HG03442 (cell line): ENCODE results near the gene APBA3.

Experiments used
- ATAC-seq: cut with Tn5 transposase; IDR thresholded peaks from one replicate; pipeline ENCODE4 v1.9.1; 2021; ENCODE audit warnings: mild to moderate bottlenecking, moderate library complexity; ENCODE audit not compliant: unreplicated experiment

The APBA3 gene, protein sequence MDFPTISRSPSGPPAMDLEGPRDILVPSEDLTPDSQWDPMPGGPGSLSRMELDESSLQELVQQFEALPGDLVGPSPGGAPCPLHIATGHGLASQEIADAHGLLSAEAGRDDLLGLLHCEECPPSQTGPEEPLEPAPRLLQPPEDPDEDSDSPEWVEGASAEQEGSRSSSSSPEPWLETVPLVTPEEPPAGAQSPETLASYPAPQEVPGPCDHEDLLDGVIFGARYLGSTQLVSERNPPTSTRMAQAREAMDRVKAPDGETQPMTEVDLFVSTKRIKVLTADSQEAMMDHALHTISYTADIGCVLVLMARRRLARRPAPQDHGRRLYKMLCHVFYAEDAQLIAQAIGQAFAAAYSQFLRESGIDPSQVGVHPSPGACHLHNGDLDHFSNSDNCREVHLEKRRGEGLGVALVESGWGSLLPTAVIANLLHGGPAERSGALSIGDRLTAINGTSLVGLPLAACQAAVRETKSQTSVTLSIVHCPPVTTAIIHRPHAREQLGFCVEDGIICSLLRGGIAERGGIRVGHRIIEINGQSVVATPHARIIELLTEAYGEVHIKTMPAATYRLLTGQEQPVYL

DNA sequence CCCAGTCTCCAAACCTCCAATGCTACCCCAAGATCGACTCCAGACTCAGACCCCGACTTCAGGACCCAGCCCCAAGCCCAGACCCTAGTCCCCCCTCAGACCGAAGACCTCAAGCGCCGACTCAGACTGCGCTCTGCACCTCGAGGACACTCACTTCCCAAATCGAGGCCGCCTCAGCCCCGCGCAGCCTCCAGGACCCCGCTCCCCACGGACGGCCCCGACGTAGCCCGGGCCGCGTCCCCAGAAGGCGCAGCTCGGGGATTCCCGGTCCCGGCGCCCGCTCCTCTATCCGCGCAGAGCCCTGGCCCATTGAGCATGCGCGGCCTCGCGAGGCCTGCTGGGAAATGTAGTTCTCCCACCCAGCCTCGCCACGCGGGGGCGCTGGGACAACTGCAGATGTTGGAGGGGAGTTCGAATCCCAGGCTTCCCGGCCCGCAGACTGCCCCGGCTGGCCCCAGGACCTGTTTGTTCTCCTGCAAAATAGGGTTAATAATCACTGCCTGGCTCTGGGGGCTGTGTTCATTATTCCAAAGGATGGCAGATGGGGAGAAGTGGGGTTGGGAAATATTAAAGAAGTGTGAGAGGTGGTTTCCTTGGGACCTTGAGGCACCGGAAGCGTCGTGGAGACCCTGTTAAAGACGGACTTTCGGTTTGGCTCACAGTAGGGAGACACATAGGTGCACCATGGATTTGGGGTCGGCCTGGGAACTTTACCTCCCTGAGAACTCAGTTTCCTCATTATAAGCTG, at the start of gene APBA3:
APBA3 (minus strand) TSS at position 311 of the 748 bp plus-strand sequence. CDS start 1,428 bp downstream, outside the sequence.
- peak; percentile 45 for ATAC-seq

DNA sequence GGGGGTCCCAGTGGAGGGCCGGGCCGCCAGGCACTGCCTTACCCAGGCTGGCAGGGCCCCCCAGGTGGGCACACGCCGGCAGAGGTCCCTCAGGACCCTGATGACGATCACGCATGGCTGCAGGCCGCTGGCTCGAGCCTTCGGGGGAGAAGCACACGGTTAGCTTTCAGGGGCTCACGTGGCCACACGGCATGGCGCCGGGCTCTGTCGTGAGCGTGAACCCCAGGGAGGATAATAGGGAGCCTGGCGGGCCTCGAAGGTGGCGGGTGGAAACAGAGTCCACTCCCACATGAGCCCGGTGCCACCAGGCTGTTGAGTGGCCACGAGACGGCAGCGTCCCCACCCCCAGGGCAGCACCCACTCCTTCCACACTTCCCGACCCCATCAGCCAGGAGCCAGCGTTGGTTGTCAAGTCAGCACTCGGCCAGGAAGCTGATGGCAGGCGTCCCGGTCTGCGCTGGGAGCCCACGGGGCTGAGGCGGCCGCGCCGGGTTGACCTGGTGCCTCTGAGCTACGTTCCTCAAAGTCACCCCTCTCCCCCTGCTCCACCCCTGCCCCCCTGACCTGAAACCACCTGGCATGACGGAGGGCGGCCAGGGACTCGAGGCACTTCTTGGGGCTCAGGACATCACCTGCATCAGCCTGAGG, 49.3 kb upstream of the APBA3 start:
- no peak for ATAC-seq

DNA sequence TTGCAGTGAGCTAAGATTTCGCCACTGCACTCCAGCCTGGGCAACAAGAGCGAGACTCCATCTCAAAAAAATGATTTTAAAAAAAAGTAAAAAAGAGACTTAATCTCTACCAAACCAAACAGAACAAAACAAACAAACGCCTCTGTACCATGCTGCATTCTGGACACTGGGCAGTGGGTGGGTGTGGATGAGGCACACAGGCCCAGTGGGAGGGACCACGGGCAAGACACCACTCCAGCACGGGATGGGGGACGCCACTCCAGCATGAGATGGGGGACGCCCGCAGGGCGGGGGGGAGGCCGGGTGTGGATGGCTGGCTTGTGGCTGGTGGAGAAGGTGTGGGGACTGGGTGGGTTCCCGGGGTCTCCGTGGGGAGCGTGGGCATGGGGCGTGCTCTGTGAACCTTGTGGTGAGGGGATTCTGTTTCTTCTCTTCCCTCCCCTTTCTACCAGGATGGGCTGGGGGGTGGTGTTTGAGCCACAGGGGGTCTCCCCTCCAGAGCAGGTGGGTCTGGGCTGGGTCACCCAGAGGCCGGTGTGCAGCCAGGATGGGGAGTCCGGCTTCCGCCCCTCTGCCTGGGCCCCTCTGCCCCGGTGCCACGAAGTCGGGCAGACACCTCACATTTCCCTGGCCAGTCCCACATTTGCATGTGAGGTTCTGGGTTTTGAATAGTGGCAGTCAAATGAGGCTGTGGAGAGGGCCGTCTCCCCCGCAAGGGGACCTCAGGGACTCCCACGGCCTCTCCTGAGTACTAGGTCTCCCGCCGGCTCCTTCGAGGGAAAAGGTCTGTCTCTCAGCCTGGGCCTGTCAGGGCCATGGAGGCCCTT, 48.6 kb upstream of the APBA3 start:
- ATAC-seq, result no peak

DNA sequence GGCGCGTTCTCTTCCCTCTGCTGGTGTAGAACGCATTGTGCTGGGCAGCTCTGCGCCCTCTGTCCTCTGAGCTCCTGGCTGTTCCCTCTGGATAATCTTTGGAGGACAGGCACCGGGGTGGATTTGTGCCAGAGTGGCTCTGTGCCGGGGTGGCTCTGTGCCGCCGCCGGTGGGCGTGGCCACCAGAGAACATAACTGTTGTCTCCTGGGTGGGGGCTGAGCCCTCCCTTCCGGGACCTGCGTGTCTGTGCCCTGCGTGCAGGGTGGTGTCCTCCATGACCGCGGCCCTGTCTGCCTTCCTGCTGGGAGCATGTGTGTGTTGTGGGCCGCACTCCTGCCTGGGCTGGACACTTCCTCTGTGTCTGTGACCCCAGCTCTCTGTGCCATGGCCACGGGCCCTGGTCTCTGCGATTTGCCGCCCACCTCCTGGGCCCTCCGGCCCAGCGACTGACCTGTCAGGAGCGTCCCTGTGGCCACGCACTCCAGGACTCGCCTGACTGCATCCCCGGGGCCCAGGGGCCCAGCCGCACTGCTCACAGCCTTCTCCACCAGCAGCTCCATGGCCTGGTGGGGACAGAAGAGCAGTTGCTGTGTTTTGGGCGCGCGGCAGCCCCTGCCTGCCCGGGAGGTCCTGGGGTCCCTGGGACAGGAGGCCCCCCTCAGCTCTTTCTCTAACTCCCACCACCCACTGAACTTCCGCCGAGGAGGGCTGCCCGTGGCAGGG, 47.1 kb upstream of the APBA3 start:
- ATAC-seq, result no peak

DNA sequence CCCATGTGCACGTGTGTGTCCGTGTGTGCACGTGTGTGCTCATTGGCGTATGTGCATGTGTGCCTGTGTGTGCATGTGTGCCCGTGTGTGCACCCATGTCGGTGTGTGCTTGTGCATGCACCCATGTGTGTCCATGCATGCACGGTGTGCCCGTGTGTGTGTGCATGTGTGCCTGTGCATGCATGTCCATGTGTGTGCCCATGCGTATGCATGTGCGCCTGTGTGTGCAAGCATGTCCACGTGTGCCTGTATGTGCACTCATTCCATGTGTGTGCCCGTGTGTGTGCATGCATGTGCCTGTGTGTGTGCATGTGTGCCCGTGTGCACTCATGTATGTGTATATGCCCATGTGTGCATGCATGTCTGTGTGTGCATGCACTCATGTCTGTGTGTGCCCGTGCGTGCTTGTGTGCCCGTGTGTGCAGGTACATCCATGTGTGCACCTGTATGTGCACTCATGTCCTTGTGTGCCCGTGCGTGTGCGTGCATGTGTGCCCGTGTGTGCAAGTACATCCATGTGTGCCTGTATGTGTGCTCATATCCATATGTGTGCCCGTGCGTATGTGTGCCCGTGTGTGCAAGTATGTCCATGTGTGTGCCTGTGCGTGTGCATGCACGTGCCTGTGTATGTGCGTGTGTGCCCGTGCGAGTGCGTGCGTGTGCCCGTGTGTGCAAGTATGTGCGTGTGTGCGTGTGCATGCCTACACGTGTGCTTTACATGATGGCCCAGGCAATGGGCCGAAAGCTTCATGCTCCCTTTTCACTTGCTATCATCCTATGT, 46.3 kb upstream of the APBA3 start:
- ATAC-seq, result no peak

DNA sequence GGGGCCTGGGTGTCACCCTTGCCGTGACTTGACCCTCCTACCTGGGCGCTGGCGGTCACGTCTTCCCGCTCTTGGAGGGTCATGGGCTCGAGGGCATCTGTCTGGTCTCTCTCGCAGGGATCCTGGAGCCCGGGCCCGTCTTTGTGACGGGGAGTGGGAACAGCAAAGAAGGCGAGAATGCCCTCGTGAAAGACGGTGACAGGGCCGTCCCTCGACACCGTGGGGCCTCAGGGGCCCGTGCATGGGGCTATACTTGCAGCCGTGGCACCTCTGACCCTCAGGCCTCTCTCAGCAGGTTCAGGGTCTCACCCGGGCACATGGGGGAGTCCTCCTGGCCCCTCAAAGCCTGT, 45.6 kb upstream of the APBA3 start:
- no peak for ATAC-seq

DNA sequence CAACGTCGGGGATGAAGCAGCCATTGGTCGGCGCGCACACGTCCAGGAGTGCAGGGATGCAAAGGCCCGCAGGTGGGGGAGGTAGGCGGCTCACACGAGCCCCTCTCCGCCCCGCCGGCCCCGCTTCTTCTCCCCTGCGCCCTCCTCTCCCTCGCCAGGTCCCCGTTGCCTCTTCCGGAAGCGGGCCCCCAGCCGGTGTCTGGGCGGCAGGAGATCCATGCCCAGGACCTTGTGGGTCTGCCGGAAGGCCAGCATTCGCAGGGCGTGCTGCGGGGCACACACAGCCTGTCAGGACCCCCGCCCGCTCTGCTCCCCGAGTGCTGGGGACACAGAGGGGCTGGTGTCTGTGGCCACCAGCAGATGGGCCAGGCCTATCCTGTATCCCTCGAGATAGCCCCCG, 44.4 kb upstream of the APBA3 start:
- ATAC-seq, result no peak

DNA sequence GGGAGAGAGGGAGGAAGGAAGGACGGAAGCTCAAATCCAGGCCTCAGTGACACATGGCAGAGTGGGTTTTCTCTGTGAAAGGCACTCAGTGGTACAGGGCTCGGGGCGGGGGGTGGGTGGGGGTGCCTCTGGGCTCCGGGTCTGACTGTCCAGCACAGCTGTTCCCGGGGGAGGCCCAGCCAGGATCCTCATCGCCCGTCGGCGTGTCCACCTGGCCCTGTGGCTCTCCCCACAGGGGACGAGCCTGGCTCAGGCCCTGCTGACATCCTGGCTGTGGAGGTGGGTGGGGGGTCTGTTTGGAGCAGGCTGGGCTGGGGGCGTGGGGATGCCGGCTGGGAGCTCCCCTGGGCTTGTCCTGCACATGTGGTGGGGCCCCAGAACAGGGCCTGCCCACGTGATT, 42.9 kb upstream of the APBA3 start:
- no peak for ATAC-seq

DNA sequence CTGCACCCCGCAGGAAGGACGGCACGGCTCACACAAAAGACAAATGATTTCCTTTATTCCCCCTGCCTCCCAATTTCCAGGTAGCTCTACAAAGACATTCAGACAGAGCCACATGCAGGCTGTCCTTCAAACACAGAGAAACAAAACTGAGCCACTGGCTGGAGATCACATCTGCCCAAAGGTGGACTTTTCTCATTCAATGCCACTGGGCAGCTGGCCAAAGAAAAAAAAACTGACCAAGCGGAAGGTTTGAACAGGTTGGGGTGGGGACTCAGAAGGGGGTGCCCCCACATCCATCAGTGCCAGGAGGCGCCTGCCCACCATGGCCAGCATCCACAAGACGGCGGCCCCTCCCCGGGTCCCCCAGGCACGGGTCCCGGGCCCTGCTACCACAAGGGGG, 42.5 kb upstream of the APBA3 start:
- ATAC-seq, result no peak

DNA sequence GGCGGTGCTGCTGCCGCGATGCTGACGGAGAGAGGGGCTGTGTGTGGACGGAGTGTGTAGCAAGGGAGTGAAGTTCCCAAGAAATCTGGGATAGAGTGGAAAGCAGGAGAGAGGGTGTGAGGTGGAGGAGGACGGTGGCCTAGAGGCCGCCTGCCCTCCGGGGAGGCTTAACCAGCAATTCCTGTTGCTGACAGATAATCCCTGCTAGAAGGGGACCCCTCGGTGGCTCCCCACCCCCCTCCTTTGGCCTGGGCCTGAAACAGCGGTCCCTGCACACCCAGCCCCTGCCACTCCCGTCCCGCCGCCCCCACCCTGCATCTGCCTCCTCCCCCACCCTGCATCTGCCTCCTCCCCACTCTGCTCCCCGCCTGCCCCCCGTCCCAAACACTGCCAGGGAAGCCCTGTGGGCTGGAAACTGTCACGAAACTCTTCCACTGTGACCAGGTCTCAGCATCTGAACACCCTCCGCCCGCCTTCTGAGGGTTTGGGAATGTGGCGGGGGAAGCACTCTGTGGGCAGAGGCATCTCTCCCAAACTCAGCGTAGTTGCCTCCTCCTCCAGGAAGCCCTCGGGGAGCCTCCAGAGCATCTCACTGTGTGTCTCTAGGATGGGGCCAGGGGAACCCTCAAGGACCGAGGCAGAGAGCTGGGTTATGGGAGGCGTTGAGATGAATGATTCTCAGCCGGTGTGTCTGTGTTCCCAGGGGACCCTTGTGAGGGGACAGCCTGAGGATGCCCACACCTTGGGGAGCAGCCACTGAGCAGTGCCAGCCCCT, 41.8 kb upstream of the APBA3 start:
- ATAC-seq, result no peak

DNA sequence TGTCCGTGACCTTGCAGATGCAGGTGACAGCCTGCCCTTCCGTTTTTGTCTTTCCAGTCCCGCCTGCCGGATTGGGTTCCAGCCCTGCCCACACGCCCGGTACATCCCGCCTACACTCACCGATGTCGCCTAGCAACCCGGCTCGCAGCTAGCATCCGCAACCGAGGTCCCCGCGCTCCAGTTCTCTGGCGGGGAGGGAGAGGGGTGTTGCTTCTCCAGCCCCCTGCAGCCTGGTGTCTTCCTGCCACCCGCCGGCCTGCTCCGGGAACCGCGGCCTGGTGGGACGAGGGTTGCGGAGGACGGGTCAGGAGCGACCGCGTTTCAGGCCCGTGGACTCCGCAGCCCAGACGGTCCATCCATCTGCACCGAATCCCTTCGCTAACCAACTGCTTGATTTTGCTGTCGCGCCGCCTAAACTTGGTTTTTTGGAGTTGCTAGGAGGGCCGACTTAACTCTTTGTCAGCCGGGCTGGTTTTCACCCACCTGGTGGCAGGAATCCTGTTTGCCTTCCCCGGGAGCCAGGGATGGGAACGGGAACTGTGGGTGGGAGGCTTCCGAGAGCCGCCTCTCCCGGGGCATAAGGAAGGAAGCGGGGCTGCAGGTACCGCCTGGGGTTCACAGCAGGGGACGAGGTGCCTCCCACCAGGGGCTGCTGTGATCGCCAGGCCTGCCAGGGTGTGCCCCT, 40.1 kb upstream of the APBA3 start:
- ATAC-seq, result no peak

DNA sequence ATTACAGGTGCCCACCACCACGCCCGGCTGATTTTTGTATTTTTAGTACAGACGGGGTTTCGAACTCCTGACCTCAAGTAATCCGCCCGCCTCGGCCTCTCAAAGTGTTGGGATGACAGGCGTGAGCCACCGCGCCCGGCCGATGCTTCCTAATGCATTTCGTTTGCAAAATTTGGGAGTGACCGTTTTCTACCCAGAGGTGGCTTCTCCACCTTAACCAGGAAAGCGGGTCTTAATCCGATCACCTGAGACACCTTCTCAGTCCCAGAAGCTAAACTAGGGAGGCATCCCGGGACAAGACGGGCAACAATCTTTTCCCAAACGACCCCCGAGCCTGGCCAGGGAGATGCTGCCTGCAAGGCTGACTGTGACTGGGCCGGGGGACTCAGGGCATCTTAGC, 39.5 kb upstream of the APBA3 start:
- no peak for ATAC-seq

DNA sequence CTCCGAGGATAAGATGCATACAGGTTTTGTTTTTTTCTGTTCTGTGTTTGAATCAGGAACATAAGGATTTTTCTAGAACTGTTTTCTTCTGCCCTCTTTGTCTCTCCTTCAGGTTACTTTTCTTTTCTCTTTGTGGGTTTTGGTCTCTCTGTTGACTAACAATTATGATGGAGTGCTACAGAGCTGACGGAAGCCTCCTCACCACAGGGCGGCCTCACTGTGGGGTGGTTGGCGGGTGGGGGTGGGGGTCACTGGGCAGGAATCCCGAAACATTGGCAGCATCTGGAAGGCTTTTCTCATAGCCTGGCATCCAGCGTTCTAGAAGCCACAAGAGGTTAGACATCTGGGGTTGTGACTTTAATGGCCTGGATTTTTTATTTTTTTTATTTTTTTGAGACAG, 36.6 kb upstream of the APBA3 start:
- ATAC-seq, result no peak

DNA sequence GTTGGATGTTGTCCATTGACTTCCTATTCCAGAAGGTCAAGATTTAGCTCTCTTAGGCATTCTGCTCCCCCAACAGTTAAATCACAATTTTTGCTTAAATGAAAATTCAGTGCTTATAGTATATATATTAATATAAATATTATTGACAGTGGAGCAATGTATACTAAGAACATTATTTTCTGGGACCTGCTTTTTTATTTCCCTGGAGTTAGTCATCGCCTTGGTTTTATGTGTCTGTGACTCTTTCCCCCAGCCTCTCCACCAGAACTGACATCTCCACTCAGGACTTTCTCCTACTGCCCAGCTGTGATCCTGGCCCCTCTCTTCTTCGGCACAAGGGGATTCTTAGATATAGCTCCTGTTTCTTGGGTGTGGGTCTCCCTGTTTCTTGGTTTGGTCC, 34.9 kb upstream of the APBA3 start:
- no peak for ATAC-seq

DNA sequence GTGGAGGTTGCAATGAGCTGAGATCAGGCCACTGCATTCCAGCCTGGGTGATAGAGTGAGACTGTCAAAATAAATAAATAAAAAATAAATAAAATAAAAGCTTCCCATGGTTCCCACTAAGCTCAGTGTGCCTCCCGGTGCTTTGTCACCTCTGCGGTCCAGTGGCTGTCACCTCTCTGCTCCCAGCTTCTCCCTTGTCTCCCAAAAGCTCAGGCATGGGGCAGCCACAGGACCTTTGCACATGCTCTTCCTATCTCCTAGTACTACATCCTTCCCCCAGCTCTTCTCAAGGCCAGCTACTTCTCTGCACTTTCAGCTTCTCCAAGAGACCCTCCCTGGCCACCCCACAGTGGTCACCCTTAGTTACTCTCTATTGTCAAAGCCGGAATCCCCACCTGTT, 32.3 kb upstream of the APBA3 start:
- ATAC-seq, result no peak

DNA sequence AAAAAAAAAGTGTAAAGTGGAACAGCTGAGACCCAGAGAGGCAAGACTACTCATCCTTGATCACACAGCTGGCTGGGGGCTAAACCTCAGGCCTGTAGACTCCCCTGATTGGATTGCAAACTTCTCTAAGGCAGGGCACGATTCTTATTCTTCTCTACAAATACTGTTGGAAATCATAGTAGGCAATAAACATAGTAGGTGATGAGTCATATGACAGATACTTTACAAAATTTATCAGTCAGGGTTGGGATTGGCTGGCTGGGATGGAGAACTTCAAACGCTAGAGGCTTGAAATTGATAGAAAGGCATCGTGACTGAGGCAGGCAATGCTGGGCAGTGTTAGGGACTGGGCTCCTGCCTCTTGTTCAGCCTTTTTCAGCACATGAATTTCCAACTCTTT, 30.6 kb upstream of the APBA3 start:
- ATAC-seq, result no peak

DNA sequence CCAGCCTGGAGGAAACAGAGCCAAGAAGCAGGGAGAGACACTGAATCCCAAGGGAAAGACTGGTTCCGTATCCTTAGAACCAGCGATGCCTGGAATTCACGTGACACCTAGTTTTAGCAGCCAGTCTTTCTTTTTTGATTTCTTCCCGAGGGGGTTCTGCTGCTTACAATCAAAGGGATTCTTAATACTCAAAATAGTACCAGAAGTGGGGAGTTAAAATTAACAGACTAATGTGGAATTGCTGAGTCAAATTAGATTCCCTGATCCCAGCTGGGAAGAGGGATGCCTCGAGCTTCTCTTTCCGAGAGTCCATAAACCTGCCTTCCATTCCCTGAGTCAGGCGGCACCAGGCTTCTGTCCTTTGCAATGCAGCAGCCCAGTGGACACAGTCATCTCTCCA, 29.4 kb upstream of the APBA3 start:
- no peak for ATAC-seq

DNA sequence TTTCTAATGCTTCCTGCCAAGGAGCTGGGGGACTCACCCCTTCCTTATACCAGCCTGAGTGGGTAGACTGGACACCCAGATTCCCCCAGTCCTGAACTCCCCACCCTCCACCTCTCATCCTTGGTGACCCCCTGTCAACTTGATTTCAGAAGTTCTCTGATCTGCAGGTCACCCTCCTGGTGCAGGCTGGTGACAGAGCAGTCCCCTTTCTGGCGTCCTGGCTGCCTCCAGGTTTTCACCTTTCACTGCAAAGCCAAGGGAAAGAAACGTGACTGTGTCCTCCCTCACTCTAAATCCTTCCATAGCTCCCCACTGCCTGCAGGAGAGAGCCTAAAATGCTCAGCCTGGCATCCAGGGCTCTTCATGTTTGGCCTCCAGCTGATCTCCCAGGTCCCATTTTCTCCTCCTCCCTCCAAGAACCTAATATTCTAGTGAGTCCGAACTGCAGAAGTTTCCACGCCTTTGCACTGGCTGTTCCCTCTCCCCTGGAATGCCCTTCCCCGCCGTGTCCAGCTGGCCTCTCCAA, 28.8 kb upstream of the APBA3 start:
- no peak for ATAC-seq
